Upper lobe of right lung (tissue), 1 donor: ENCODE results near the gene FGF23. TPM values are rescaled to one million over a fixed set of nuclear protein-coding genes. Genes with fewer than 3 reads are reported as not detected.

Experiments
- ATAC-seq: fragments of 200-7000 bp; cut with Tn5 transposase; one replicate; pipeline ENCODE4 v1.9.1; 2020; ENCODE audit warnings: mild to moderate bottlenecking, moderate library complexity
- DNase-seq: peaks from one replicate; pipeline ENCODE4 v3.0.0-alpha.2; 2020
- H3K27ac ChIP-seq: fragments of 200-600 bp; one replicate; pipeline ENCODE4 v1.8.0; 2022
- H3K27me3 ChIP-seq: fragments of 200-600 bp; one replicate; pipeline ENCODE4 v1.8.0; 2022; ENCODE audit warnings: mild to moderate bottlenecking
- H3K36me3 ChIP-seq: fragments of 200-600 bp; one replicate; pipeline ENCODE4 v1.8.0; 2022
- H3K4me1 ChIP-seq: fragments of 200-600 bp; one replicate; pipeline ENCODE4 v1.8.0; 2022
- H3K4me3 ChIP-seq: fragments of 200-600 bp; one replicate; pipeline ENCODE4 v1.8.0; 2022; ENCODE audit warnings: mild to moderate bottlenecking
- H3K9me3 ChIP-seq: fragments of 200-600 bp; one replicate; pipeline ENCODE4 v1.8.0; 2022
- CTCF ChIP-seq: fragments of 200-600 bp; IDR thresholded peaks from one replicate; pipeline ENCODE4 v1.8.0; 2022; ENCODE audit warnings: antibody characterized with exemption
- intact Hi-C: fragments of 100-400 bp; cut with DNase I; formaldehyde crosslinking; loops from one replicate; pipeline ENCODE4 v1.11.0; 2022
- long read RNA-seq: library from polyadenylated mRNA; unstranded; transcript quantifications from one replicate; pipeline ENCODE4 v2.0.0, GENCODE V29; 2021
- total RNA-seq: library from RNA; stranded (reverse); fragmentation: NEBNext Ultra II Directional; extraction: Animal tissue kit (Norgen Biotek cat#: 25700); gene quantifications from one replicate; pipeline ENCODE4 v1.2.1, GENCODE V29; 2021
- donor health status: DM: no; HTN: yes; CAD: no; lungs with severe emphysema.

The FGF23 gene
- total RNA-seq = not detected
- long read RNA-seq = 0 reads

- peak; percentile 50 for ATAC-seq
- intact Hi-C loops = no loop called here
- Histone ChIP-seq H3K4me3 (no peak within 1 kb of the TSS), H3K4me1 (no peaks in the 10 kb centered on the region), H3K27me3 (peaks cover 10% of the 10 kb centered on the region), H3K36me3 (no peaks in the 10 kb centered on the region), H3K27ac (no peak within 1 kb of the TSS), H3K9me3 (no peaks in the 10 kb centered on the region)
- no peak for TF ChIP-seq CTCF
- DNase-seq = no peak
Measured at GRCh38 chr12:4379405-4379804, at the start of gene FGF23. TSS of gene FGF23 (minus strand) at chr12:4379712. CDS start at chr12:4379582, 130 bp downstream.

GRCh38 chr12:4424422-4424821, 44.9 kb upstream of the FGF23 start:
- ATAC-seq (no peak), DNase-seq (no peak)
- Histone ChIP-seq H3K36me3 (no peaks in the 10 kb centered on the region), H3K9me3 (no peaks in the 10 kb centered on the region), H3K27ac (no peak overlapping the region), H3K27me3 (peaks cover 9% of the 10 kb centered on the region), H3K4me1 (no peaks in the 10 kb centered on the region), H3K4me3 (no peak overlapping the region)
- intact Hi-C loops = no loop called here
- no peak for TF ChIP-seq CTCF

GRCh38 chr12:4423528-4424195, 44.1 kb upstream of the FGF23 start:
- no peak overlapping the region for H3K4me3 ChIP-seq
- DNase-seq = no peak
- H3K4me1 ChIP-seq = no peaks in the 10 kb centered on the region
- no peak for ATAC-seq
- H3K27ac ChIP-seq = no peak overlapping the region
- no peak for TF ChIP-seq CTCF
- no peaks in the 10 kb centered on the region for H3K36me3 ChIP-seq
- no peaks in the 10 kb centered on the region for H3K9me3 ChIP-seq
- H3K27me3 ChIP-seq = peaks cover 1% of the 10 kb centered on the region
- intact Hi-C loops = no loop called here

- intact Hi-C loops = no loop called here
- TF ChIP-seq CTCF = no peak
- no peak overlapping the region for H3K27ac ChIP-seq
- no peaks in the 10 kb centered on the region for H3K9me3 ChIP-seq
- H3K4me1 ChIP-seq = no peaks in the 10 kb centered on the region
- no peak overlapping the region for H3K4me3 ChIP-seq
- DNase-seq (no peak), ATAC-seq (peak; percentile 26)
- H3K27me3 ChIP-seq = peaks cover 3% of the 10 kb centered on the region
- no peaks in the 10 kb centered on the region for H3K36me3 ChIP-seq
Measured at GRCh38 chr12:4422985-4423384, 43.5 kb upstream of the FGF23 start.

- peak; percentile 58 for TF ChIP-seq CTCF
- no peaks in the 10 kb centered on the region for H3K9me3 ChIP-seq
- DNase-seq = no peak
- H3K4me3 ChIP-seq = no peak overlapping the region
- no peaks in the 10 kb centered on the region for H3K4me1 ChIP-seq
- no peak overlapping the region for H3K27ac ChIP-seq
- intact Hi-C loops = no loop called here
- no peaks in the 10 kb centered on the region for H3K36me3 ChIP-seq
- peaks cover 12% of the 10 kb centered on the region for H3K27me3 ChIP-seq
- ATAC-seq = peak; percentile 67
Measured at GRCh38 chr12:4421590-4422031, 42.1 kb upstream of the FGF23 start.
